ENCODE data around the gene GNPAT.

The GNPAT gene

GRCh38 chr1:231260351-231260750 is 19.3 kb downstream of the GNPAT start:
- no peak for DNase-seq

GRCh38 chr1:231264642-231265041 is 23.6 kb downstream of the GNPAT start:
- no peak for DNase-seq

GRCh38 chr1:231265379-231265778 is 24.4 kb downstream of the GNPAT start:
- no peak for DNase-seq

- DNase-seq = no peak
Measured at GRCh38 chr1:231266811-231267322, 25.9 kb downstream of the GNPAT start.

GRCh38 chr1:231272173-231272572 is 31.2 kb downstream of the GNPAT start:
- DNase-seq = no peak

GRCh38 chr1:231272880-231273279 is 31.9 kb downstream of the GNPAT start:
- no peak for DNase-seq

GRCh38 chr1:231274119-231274825 is 33.3 kb downstream of the GNPAT start:
- no peak for DNase-seq

- DNase-seq = no peak
Measured at GRCh38 chr1:231278100-231278790, 37.2 kb downstream of the GNPAT start.

- no peak for DNase-seq
Measured at GRCh38 chr1:231279081-231279480, 38.1 kb downstream of the GNPAT start.

- no peak for DNase-seq
Measured at GRCh38 chr1:231279683-231280082, 38.7 kb downstream of the GNPAT start.

GRCh38 chr1:231284441-231284840 is 43.4 kb downstream of the GNPAT start:
- no peak for DNase-seq

GRCh38 chr1:231286603-231287002 is 45.6 kb downstream of the GNPAT start:
- no peak for DNase-seq

- no peak for DNase-seq
Measured at GRCh38 chr1:231295938-231296337, 54.9 kb downstream of the GNPAT start.

GRCh38 chr1:231301990-231302389 is 61.0 kb downstream of the GNPAT start:
- no peak for DNase-seq

GRCh38 chr1:231310391-231310934 is 69.5 kb downstream of the GNPAT start:
- DNase-seq = peak; percentile 17

- DNase-seq = peak; percentile 35
Measured at GRCh38 chr1:231311720-231312431, 70.9 kb downstream of the GNPAT start.

- DNase-seq = peak; percentile 12
Measured at GRCh38 chr1:231312432-231312788, 71.4 kb downstream of the GNPAT start.

GRCh38 chr1:231313661-231314060 is 72.6 kb downstream of the GNPAT start:
- DNase-seq = no peak

GRCh38 chr1:231315887-231316286 is 74.9 kb downstream of the GNPAT start:
- peak; percentile 73 for DNase-seq

- DNase-seq = peak; percentile 40
Measured at GRCh38 chr1:231317306-231318014, 76.4 kb downstream of the GNPAT start.

GRCh38 chr1:231318015-231318355 is 77.0 kb downstream of the GNPAT start:
- no peak for DNase-seq

GRCh38 chr1:231318568-231318967 is 77.6 kb downstream of the GNPAT start:
- DNase-seq = peak; percentile 35

- no peak for DNase-seq
Measured at GRCh38 chr1:231319080-231319479, 78.1 kb downstream of the GNPAT start.
